ENCODE measurements around the gene RAB35. TPM values are rescaled to one million over a fixed set of nuclear protein-coding genes. Genes with fewer than 3 reads are reported as not detected.

RAB35 gene
- total RNA-seq, 1 experiment from 2014 or later = 62.0 TPM

DNA sequence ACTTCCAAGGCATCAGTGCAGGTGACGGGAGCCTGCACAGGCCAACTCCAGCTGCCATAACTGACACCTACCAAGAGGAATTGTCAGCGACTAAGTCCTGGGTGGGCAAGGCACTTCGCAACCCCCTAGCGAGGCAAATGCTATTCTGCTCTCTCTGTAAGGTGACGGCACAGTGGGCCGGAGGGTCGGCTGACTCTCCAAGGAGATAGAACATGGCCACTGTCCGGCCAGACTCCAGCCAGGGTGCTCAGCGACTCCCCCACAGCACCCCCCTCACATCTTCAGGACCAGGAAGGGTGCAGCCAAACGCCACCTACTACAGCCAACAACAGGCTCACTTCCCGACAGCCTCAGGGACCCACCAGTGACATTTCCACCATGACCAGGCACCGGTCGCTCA lies 13.2 kb downstream of the RAB35 start:
- intact Hi-C loops (cut with micrococcal nuclease; ENCODE audit: unreplicated experiment) = no loop called here
- Histone ChIP-seq H3K27me3 (ENCODE audit: control insufficient read depth, insufficient read depth, low read length) (no peaks in the 10 kb centered on the region), H3K4me3 (ENCODE audit: low read depth in 2 of 2, low read length in 2 of 2) (no peak overlapping the region), H3K9me3 (ENCODE audit: control insufficient read depth, insufficient read depth, low read depth, low read length) (no peaks in the 10 kb centered on the region), H3K27ac (ENCODE audit: low read length) (no peak overlapping the region), H3K36me3 (ENCODE audit: control insufficient read depth, insufficient read depth, low read length) (no peaks in the 10 kb centered on the region; the same call in 1 of the 2 replicates), H3K4me1 (ENCODE audit: control insufficient read depth, insufficient read depth, low read length) (no peaks in the 10 kb centered on the region)
- in situ Hi-C loops (cut with HindIII; ENCODE audit: low pct_unique_long_range_greater_than_20kb, low sequenced_read_pairs) = no loop called here
- ChIA-PET CTCF (no interaction called here), POLR2A (no interaction called here)
- TF ChIP-seq, protein P1, sequence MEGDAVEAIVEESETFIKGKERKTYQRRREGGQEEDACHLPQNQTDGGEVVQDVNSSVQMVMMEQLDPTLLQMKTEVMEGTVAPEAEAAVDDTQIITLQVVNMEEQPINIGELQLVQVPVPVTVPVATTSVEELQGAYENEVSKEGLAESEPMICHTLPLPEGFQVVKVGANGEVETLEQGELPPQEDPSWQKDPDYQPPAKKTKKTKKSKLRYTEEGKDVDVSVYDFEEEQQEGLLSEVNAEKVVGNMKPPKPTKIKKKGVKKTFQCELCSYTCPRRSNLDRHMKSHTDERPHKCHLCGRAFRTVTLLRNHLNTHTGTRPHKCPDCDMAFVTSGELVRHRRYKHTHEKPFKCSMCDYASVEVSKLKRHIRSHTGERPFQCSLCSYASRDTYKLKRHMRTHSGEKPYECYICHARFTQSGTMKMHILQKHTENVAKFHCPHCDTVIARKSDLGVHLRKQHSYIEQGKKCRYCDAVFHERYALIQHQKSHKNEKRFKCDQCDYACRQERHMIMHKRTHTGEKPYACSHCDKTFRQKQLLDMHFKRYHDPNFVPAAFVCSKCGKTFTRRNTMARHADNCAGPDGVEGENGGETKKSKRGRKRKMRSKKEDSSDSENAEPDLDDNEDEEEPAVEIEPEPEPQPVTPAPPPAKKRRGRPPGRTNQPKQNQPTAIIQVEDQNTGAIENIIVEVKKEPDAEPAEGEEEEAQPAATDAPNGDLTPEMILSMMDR (IDR thresholded peaks at IDR 0.05) = no peak
- TF ChIP-seq POLR2AphosphoS5 (IDR thresholded peaks at IDR 0.05; ENCODE audit: low read depth, low read length) (no peak), SIN3A (IDR thresholded peaks at IDR 0.05; ENCODE audit: borderline replicate concordance, insufficient read depth, low read depth, low read length) (no peak), TCF7L2 (IDR thresholded peaks at IDR 0.05; ENCODE audit: low read depth, low read length) (no peak)
- TF ChIP-seq, protein P2, sequence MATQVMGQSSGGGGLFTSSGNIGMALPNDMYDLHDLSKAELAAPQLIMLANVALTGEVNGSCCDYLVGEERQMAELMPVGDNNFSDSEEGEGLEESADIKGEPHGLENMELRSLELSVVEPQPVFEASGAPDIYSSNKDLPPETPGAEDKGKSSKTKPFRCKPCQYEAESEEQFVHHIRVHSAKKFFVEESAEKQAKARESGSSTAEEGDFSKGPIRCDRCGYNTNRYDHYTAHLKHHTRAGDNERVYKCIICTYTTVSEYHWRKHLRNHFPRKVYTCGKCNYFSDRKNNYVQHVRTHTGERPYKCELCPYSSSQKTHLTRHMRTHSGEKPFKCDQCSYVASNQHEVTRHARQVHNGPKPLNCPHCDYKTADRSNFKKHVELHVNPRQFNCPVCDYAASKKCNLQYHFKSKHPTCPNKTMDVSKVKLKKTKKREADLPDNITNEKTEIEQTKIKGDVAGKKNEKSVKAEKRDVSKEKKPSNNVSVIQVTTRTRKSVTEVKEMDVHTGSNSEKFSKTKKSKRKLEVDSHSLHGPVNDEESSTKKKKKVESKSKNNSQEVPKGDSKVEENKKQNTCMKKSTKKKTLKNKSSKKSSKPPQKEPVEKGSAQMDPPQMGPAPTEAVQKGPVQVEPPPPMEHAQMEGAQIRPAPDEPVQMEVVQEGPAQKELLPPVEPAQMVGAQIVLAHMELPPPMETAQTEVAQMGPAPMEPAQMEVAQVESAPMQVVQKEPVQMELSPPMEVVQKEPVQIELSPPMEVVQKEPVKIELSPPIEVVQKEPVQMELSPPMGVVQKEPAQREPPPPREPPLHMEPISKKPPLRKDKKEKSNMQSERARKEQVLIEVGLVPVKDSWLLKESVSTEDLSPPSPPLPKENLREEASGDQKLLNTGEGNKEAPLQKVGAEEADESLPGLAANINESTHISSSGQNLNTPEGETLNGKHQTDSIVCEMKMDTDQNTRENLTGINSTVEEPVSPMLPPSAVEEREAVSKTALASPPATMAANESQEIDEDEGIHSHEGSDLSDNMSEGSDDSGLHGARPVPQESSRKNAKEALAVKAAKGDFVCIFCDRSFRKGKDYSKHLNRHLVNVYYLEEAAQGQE (IDR thresholded peaks at IDR 0.05; ENCODE audit: insufficient read depth in 1 of 2, low read depth in 2 of 2, low read length in 1 of 2) = no peak
- ATAC-seq (no peak), DNase-seq (ENCODE audit: low read depth, low spot score) (no peak)
- BruUV-seq (replicated peaks) = no TSS peak

DNA sequence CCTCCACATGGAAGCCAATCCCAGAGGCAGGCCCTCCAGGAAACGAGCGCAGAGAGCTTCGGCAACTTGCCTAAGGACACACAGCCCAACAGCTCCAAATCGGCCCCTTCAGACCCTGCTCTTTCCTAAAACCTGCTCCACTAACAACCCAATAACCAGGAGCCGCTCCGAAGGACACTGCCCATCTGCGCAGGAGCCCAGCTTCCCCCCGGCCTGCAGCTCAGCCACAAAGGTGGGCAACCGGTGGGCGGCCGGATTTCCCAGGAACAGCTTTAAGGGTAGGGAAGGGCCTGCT lies 13.6 kb downstream of the RAB35 start:
- Histone ChIP-seq H3K4me3 (ENCODE audit: low read depth in 2 of 2, low read length in 2 of 2) (no peak overlapping the region), H3K27ac (ENCODE audit: low read length) (no peak overlapping the region), H3K4me1 (ENCODE audit: control insufficient read depth, insufficient read depth, low read length) (no peaks in the 10 kb centered on the region), H3K9me3 (ENCODE audit: control insufficient read depth, insufficient read depth, low read depth, low read length) (no peaks in the 10 kb centered on the region), H3K27me3 (ENCODE audit: control insufficient read depth, insufficient read depth, low read length) (no peaks in the 10 kb centered on the region), H3K36me3 (ENCODE audit: control insufficient read depth, insufficient read depth, low read length) (no peaks in the 10 kb centered on the region; the same call in 1 of the 2 replicates)
- ATAC-seq (no peak), DNase-seq (ENCODE audit: low read depth, low spot score) (no peak)
- BruUV-seq (replicated peaks) = no TSS peak
- CTCF ChIA-PET = no interaction called here
- intact Hi-C loops (cut with micrococcal nuclease; ENCODE audit: unreplicated experiment) = no loop called here
- in situ Hi-C loops (cut with HindIII; ENCODE audit: low pct_unique_long_range_greater_than_20kb, low sequenced_read_pairs) = no loop called here
- POLR2A ChIA-PET = no interaction called here
- TF ChIP-seq POLR2AphosphoS5 (IDR thresholded peaks at IDR 0.05; ENCODE audit: low read depth, low read length) (no peak), TCF7L2 (IDR thresholded peaks at IDR 0.05; ENCODE audit: low read depth, low read length) (no peak), SIN3A (IDR thresholded peaks at IDR 0.05; ENCODE audit: borderline replicate concordance, insufficient read depth, low read depth, low read length) (no peak)
- TF ChIP-seq, protein P1 (IDR thresholded peaks at IDR 0.05) = no peak
- TF ChIP-seq, protein P2 (IDR thresholded peaks at IDR 0.05; ENCODE audit: insufficient read depth in 1 of 2, low read depth in 2 of 2, low read length in 1 of 2) = no peak

Measured in Panc1 (cell line).